SK-N-DZ (cell line): Measurements from ENCODE around the gene FADS6. TPM values are rescaled to one million over a fixed set of nuclear protein-coding genes. Genes with fewer than 3 reads are reported as not detected.
A peak's percentile ranks its signal among the peaks of the same experiment; 100 is the strongest.

ENCODE experiments used
- DNase-seq: peaks from one replicate; pipeline ENCODE4 v3.0.0-alpha.2; 2015; ENCODE audit warnings: low spot score
- polyA plus RNA-seq, 2 experiments: library from polyadenylated mRNA; depleted of rRNA; stranded (reverse); fragments of >200 nt; gene quantifications; 2 replicates each; pipeline ENCODE4 v1.2.3, GENCODE V29; 2014

Gene FADS6, protein sequence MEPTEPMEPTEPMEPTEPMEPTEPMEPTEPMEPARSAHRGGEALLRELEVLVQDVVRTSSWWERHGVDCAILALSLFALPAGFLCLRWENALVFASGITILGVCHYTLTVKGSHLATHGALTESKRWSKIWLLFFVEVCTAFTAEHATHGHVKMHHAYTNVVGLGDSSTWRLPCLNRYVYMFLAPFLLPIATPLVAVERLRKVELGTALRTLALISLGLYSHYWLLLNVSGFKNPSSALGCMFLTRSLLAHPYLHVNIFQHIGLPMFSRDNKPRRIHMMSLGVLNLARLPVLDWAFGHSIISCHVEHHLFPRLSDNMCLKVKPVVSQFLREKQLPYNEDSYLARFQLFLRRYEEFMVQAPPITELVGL
- not detected in 2 replicates for polyA plus RNA-seq (2014; cell fraction: cytosol; rRNA removed)
- polyA plus RNA-seq (2014; cell fraction: nucleus; rRNA removed) = not detected in 2 replicates

DNA sequence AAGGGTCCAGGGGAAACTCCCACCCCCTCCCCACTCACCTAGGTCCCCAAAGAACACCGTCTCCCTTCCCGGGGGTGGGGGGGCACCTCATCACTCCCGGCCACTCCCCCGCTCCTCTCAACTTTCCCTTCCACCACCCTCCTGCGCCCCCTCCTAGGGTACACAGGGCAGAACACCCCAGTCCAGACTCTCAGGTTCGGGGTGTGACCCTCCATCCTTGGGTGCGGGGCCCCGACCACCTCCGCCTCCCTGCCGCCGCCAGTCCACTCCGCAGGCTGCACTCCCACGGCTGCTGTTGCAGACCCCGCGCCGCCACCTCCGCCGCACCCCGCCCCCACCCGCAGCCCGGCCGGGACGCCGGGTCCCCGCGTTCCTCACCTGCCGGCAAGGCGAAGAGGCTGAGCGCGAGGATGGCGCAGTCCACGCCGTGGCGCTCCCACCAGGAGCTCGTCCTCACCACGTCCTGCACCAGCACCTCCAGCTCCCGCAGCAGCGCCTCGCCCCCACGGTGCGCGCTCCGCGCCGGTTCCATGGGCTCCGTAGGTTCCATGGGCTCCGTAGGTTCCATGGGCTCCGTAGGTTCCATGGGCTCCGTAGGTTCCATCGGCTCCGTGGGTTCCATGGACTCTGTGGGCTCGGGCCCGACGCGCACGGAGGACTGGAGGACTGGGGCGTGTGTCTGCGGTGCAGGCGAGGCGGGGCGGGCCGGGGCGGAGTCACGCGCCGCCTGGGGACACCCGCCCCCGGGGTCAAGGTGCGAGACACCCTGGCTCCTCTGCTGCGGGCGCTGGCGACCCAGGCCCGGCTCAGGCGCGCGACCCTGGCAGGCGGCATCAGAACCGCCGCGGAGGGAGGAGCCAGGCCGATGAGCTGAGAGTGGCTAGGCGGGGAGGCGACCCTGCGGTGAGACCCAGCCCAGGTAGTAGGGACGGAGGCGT is at the start of gene FADS6:
TSS of gene FADS6 (minus strand) at position 660 of the 938 bp plus-strand sequence. CDS start at position 622, 38 bp downstream.
- DNase-seq = no peak

DNA sequence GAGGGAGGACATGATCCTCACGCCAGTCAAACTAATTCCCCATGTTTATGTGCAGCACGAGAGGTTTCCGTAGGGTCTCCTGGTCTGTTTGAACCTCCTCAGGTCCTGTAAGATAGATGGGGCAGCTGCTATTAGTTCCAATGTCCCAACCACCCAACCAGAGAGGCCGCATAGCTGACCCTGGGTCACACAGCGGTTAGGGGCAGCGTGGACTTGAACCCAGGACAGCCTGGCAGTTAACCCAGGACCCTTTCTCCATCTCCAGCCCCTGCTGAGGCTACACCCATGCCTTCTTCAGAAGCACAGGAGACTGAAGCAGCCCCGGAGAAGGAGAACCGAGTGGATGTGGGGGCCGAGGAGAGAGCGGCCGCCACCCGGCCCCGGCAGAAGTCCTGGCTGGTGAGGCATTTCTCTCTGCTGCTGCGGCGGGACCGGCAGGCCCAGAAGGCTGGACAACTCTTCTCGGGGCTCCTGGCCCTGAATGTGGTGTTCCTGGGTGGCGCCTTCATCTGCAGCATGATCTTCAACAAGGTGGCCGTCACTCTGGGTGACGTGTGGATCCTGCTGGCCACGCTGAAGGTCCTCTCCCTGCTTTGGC is 47.8 kb upstream of the FADS6 start:
- DNase-seq = no peak

DNA sequence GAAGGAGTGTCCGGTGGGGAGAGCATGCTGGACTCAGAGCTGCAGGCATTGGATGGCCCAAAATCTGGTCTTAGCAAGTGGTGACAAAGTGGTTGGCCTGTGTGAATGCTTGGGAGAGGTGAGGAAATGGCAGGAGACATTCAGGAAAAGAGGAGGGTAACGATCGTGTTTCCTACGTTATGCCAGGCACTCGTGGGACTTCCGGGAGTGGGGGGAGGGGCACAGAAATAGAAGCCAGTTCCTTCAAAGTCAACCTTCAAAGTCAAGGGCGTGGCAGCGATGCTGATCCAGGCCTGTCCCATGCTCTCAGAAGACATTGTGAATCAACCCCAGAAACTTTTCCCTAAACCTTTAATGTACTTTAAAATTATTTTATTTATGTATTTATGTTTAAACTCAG is 46.1 kb upstream of the FADS6 start:
- DNase-seq = no peak

DNA sequence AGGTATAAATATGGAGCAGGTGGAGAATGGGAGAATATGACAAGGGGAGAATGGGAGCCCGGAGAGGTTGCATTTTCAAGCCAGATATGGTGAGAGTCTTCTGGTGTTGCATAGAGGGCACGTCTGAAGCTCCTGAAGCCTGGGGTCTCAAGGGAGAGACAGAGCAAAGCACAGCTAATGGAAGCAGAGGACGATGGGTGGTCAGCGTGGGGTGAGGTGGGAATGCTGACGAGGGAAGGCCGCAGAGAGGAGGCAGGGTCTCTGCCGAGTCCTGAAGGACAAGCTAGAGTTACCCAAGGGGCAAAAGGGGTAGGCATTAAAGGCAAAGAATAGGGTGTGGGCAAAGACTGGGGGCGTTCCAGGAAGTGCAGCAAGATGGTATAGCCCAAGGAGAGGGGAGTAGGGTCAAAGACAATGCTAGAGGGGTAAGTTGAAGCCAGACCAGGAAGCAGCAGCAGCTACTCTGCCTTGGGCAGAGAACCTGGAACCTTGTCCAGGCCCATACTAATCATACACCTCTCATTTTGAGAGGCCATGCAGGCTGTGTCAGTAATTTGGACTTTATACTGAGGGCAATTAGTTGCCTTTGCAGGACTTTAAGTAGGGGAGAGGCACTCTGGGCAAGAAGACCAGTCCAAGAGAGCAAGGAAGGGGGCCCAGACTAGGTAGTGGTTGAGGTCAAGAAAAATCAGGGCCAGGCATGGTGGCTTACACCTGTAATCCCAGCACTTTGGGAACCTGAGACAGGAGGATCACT is 44.9 kb upstream of the FADS6 start:
- no peak for DNase-seq

DNA sequence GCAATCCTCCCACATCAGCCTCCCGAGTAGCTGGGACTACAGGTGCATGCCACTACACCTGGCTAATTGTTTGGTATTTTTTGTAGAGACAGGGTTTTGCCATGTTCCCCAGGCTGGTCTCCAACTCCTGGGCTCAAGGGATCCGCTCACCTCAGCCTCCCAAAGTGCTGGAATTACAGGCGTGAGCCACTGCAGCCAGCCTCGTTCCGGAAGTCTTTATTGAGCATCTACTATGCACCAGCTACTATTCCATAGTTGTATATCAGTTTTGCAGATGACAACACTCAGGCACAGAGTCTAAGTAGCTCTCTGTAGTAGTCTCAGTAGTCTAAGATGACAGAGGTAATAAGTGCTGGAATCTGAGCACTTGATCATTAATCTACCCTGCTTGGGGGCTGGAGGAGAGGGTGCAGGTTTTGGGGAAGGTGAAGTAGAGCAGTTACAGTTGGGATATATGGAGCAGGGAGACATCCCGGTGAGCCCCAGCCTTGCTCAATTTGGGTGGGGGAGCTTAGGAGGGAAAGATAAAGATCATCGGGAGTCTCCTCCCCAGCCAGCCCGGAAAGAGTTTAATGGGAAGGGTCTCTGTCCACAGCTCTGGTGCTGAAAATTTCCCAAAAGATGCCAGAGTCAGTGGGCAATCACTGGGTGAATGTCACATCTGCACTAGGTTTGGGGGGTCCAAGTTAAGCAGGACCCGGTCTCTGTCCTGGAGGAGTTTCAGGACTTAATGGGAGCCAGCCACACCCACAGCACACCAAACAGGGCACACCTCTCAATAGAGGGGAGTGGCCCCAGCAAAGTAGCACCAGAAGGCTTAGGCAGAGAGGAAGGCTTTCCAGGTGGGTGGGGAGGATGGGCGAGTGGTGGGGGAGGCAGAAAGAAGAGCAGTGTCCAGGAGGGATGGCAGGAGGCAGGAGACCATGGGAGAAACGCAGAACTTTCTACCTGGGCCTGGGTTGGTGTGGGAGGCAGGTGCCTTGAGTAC is 43.9 kb upstream of the FADS6 start:
- DNase-seq = no peak

DNA sequence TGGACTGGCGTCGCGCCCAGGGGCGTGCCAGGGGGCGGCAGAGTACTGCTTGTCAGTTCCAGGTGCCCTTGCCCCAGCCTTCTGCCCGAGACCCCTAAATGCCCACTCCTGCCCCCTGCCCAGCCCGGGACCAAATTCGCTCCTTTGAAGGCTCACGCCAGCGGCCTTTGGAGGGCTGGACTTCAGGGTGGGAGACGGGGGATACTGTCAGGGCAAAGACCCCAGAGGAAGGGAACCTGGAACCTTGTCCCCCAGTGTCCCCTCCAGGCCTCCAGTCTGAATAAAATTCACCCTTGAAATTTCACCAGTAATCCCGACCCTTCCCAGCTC is 43.0 kb upstream of the FADS6 start:
- DNase-seq = no peak

DNA sequence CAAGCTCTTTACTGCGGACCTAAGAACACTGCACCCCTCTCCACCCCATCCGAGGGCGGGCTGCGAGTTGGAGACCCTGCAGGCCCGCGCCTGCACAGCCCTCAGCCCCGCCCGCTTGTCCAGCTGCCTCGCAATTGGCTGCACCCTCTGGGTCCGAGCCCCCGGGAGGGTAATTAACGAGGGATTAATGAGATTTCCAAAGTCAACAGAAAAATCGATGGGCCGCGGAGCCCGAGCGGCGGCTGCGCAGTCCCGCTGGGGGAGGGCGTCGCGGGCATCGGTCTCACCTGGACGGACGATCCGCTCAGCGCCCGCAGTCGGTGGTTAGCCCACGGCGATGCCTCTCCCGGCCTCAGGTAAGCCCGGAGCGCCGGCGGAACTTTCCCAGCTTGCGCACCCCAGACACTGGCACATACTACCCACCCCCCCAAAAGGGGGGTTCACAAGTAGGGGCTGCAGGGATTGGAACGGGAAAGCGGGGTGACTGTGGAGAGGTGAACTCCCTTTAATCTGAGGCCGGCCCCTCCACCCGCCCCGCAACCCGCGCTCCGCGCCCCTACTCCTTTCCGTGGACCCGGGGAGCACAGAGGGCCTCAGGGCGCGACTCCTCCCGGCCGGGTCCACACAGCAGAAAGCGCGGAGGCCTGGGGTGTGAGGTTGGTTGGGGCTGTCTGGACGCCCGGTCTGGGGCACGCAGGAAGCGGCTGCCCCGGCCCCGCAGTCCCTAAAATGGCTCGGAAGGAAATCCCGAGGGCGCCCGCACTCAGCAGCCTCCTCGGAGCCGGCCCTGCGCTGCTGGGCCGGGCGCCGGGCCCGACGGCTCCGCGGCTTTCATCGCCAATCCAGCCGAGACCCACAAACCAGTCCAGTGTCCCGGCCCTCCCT is 42.4 kb upstream of the FADS6 start, which contains the start of gene OTOP3:
TSS of gene OTOP3 (plus strand) at position 314 of the 885 bp plus-strand sequence. CDS start at position 338, 24 bp downstream.
- no peak for DNase-seq

DNA sequence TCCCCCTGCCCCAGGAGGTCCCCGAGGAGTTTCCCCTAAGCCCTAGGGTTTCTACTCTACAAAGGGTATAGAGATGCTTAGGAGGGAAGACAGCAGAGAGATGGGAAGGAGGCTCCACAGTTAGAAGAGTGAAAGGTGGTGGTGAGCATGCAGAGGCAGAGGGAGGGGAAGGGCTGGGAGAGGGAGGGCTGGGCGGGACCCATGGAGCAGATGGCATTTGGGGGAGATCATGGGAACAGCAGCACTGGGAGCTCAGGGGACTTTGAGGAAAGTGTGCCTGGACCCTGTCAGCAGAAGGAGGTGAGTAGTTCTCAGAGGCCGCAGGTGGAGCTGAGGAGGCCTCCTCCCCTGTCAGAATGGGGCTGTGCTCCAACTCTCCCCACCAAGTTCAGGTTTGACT is 41.6 kb upstream of the FADS6 start:
- DNase-seq = no peak

DNA sequence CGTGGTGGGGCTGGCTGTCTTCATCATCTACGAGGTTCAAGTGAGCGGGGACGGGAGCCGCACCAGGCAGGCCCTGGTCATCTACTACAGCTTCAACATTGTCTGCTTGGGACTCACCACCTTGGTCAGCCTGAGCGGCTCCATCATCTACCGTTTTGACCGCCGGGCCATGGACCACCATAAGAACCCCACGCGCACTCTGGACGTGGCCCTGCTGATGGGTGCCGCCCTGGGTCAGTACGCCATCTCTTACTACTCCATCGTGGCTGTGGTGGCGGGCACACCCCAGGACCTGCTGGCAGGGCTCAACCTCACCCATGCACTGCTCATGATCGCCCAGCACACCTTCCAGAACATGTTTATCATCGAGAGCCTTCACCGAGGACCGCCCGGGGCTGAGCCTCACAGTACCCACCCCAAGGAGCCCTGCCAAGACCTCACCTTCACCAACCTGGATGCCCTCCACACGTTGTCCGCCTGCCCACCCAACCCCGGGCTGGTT is 37.2 kb upstream of the FADS6 start:
- DNase-seq = no peak

DNA sequence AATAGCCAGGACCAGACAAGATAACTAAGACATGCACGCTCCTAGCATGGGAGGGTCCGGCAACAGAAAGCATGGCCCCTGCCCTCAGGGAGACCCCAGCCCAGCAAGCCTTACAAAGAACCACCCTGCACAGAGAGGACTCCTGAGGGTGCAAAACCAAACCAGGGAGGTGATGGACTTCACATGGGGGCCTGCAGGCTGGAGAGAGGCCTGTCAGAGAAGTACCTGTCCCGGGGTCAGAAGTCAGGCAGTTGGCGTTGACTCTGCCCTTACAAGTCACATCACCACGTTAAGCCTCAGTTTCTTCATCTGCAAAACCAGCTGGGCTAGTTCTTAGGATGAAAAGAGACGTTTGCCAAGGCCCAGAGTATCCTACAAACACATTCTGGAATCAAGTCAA is 35.4 kb upstream of the FADS6 start:
- DNase-seq = no peak

DNA sequence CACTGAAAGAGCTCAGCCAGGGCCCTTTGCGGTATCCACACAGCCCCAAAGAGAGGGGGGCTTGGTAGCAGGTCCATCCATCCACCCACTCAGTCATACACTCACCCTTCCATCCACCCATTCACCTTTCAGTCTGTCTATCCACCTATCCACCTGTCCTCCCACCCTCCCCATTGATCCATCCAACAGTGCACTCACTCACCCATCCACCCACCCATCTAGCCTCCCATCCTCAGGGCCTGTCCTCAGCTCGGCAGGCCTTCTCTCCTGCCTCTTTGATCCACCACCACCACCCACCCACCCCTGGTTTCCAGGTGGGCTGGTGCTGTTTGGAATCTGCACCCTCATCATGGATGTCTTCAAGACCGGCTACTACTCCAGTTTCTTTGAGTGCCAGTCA is 31.8 kb upstream of the FADS6 start:
- no peak for DNase-seq

DNA sequence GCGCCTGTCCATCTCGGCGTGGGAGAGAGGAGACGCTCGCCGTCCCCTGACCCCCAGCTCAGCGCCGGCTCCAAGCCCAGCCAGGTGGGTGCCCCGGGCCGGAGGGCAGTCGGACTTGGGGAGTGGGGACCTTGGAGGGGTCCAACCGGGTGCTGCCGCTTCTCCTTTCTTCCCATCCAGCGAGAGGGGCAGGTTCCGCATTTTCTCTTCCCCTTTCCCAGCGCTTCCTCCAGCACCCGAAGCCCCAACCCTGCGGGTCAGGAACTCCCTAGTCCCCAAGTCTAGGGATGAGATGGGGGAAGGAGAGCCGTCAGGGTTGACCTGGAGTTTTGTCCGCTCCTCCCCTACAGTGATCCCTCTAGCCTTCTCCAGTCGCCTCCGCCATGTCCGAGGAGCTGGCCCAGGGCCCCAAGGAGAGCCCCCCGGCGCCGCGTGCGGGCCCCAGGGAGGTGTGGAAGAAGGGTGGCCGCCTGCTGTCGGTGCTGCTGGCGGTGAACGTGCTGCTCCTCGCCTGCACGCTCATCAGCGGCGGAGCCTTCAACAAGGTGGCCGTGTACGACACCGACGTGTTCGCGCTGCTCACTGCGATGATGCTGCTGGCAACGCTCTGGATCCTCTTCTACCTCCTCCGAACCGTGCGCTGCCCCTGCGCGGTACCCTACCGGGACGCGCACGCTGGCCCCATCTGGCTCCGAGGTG is 31.0 kb upstream of the FADS6 start, which contains the start of gene OTOP2:
TSS of gene OTOP2 (plus strand) at position 24 of the 699 bp plus-strand sequence. CDS start at position 384, 360 bp downstream.
- no peak for DNase-seq

DNA sequence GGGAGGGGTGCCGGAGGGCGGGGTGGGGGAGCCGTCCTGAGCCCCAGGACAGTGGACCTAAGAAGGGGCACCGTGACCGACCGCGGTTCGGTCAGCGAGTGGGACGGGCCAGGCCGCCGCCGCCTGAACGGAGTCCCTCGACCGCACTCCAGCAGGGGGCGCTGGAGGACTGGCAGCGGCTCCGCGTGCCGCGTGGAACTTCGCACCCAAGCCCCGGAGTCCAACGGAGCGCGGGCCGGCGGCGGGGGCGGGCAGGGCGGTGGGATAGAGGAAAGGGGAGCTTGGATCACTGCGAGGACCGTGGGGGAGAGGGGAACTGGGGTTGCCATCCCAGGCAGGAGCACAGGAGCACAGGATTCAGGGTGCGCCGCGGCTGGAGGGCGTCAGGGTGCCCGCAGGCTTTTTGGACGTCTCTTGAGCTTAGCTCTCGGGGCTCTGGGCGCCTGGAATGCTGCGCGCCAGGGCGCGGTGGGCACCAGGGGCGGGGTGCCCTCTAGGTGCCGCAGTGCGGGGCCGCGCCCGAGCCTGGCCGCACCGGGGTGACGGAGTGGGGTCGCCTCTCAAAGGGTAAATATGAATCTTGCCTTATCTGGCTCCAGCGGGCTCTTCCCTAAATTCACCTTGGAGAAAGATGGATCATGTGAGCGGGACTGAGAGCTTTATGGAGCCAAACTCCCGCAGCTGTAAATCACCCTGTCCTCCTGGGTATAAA is 30.3 kb upstream of the FADS6 start:
- DNase-seq = peak; percentile 43

DNA sequence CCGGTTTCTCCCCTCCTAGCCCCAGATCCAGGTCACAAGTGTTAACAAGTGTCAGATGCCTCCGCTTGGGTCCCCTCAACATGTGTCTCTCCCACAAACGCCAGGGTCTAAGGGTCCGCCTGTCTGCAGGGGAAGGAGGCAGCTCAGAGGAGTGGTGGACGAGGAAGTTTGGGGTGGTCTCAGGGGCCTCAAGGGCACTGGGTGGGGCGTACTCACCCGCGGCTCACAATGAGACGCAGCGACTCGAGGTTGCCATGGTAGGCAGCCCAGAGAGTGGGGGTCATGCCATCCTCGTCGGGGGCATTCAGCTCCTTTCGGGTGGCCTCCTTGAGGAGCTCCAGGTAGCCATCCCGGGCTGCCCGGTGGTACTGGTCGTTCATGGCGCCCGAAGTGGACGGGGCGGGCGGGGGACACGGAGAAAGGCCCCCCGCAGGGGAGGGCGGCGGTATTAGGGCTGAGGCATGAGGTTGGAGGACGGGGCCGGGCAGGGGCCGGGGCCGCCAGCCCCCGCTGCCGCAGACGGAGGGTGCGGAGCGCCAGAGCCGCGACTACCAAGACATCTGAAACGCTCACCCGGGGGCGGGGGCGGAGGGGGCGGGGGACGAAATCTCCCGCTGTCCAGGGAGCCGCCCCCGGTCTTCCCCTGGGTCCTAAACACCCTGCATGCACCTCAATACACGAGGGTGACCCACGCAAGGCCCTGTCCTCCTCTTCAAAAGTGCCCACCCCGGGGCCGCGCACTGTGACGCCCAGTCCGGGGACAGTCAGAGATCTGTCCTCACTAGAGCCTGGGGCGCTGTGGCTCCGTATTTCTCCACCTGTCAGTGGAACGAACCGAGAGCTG is 29.5 kb upstream of the FADS6 start, which contains the start of gene USH1G:
TSS of gene USH1G (minus strand) at position 562 of the 844 bp plus-strand sequence. CDS start at position 380, 182 bp downstream.
- no peak for DNase-seq

DNA sequence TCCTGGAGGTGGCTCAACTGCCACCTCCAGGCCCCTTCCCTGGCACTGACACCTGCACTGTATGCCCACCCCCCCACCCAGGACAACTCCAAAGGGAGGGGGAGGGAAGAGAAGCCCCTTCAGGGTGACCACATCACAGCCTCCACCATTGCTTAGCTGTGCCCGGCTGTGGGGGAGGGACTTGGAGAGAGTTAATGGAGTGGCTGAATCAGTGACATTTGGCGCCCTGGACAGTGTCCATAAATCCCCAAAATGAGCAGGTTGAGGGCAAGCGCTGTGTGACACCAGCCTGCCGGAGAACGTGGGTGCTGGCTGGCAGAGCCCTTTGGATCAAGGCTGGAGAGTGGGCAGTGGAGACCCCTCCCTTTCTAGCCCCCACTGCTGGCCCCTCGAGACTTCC is 28.7 kb upstream of the FADS6 start:
- DNase-seq = no peak

DNA sequence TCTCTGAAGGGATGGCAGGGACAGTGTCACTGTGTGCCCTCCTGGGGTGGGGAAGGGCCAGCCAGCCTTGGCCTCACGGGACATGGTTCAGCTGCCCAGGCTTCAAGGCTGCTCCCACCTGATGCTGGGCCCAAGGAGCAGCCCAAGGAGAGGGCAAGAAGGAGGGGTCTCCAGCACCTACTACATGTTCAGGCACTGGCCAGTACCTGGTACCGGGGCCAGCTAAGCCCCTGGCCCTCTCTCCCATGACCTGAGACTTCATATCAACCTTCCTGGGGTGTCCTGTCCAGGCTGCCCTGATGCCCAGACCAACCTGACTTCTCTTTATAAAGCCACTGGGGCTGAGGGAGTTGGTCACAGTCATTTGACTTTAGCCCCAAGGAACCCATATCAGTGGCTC is 28.3 kb upstream of the FADS6 start:
- DNase-seq = no peak
